K562 treated with DMSO at 1 percent for 12 hours (cell line): ENCODE results near the gene SCYGR7. TPM values are rescaled to one million over a fixed set of nuclear protein-coding genes. Genes with fewer than 3 reads are reported as not detected.

Experiments
- total RNA-seq: library from RNA; unstranded; fragments of 300-600 nt; gene quantifications from 2 replicates; pipeline ENCODE4 v1.2.3, GENCODE V29; 2022; ENCODE audit not compliant: insufficient read depth

The SCYGR7 gene
- not detected in 2 replicates for total RNA-seq

GRCh38 chr2:227728035-227728434, at the start of gene SCYGR7:
SCYGR7 (plus strand) TSS chr2:227728335; CDS start chr2:227728335, 0 bp downstream.

GRCh38 chr2:227717687-227718567, 10.2 kb upstream of the SCYGR7 start, which contains the start of gene SLC19A3:
SLC19A3 (minus strand) TSS chr2:227718028; CDS start chr2:227702318, 15,710 bp downstream.

GRCh38 chr2:227724394-227725039, 3.6 kb upstream of the SCYGR7 start, which contains the start of gene SCYGR6:
SCYGR6 (minus strand) TSS chr2:227724757; CDS start chr2:227724757, 0 bp downstream.

GRCh38 chr2:227745594-227745993, 17.5 kb downstream of the SCYGR7 start, which contains the start of gene SCYGR8:
SCYGR8 (plus strand) TSS chr2:227745894; CDS start chr2:227745894, 0 bp downstream.

Other genes with a start within 250 kb of the SCYGR7 start
- gene SCYGR2, start 129.4 kb upstream of the SCYGR7 start, total RNA-seq: not detected in 2 replicates
- not detected in 2 replicates for gene SCYGR3, start 113.5 kb upstream of the SCYGR7 start, total RNA-seq
- not detected in 2 replicates for gene SCYGR4, start 110.8 kb upstream of the SCYGR7 start, total RNA-seq
- not detected in 2 replicates for gene SCYGR5, start 61.5 kb upstream of the SCYGR7 start, total RNA-seq
- gene SLC19A3, start 10.3 kb upstream of the SCYGR7 start, total RNA-seq: not detected in 2 replicates
- not detected in 2 replicates for gene SCYGR6, start 3.6 kb upstream of the SCYGR7 start, total RNA-seq
- gene SCYGR8, start 17.6 kb downstream of the SCYGR7 start, total RNA-seq: not detected in 2 replicates
- not detected in 2 replicates for gene CCL20, start 85.5 kb downstream of the SCYGR7 start, total RNA-seq
- not detected in 2 replicates for gene DAW1, start 143.3 kb downstream of the SCYGR7 start, total RNA-seq